Measurements from ENCODE around the gene TNIK. TPM values are rescaled to one million over a fixed set of nuclear protein-coding genes. Genes with fewer than 3 reads are reported as not detected.

Gene TNIK
- total and polyA plus RNA-seq, 2 of the 4 experiments (the other 2 are of a cell fraction), result 3.4 to 6.3 TPM

DNA sequence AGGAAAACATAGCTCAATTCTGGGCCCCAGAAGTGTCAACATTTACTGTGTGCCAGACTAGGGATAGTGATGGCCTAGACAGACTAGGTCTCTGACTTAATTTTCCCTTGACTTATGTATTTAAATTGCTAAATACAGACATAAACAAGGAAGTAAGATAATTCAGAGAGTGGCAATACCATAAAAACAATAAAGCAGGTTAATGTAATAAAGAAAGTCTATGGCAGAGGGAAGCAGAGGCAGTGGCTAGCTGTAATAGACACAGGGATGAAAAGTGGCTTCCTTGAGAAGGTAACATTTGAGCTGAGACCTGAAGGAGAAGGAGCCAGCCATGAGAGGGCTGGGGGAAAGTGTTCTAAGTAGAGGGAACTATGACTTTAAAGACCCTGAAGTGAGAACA is 95.7 kb downstream of the TNIK start:
- no peaks in the 10 kb centered on the region; a peak in 1 of 4 replicates for H3K79me1 ChIP-seq (ENCODE audit: low read depth in 1 of 2, low read length in 2 of 2)
- no peak overlapping the region for H4K5ac ChIP-seq (ENCODE audit: low read depth, low read length)
- no peak overlapping the region for H3K56ac ChIP-seq (ENCODE audit: extremely low read depth, insufficient read depth, low read length)
- no peak overlapping the region for H3K23ac ChIP-seq (ENCODE audit: low read depth, low read length)
- no peak overlapping the region for H2AK5ac ChIP-seq (ENCODE audit: low read depth, low read length)
- no peaks in the 10 kb centered on the region for H4K20me1 ChIP-seq (ENCODE audit: insufficient read depth, low read length)
- no peaks in the 10 kb centered on the region for H3K36me3 ChIP-seq (ENCODE audit: control insufficient read depth, insufficient read depth, low read length)
- intact Hi-C loops (cut with micrococcal nuclease) (no loop called here), dilution Hi-C loops (cut with HindIII; ENCODE audit: low sequenced_read_pairs, unreplicated experiment) (no loop called here), in situ Hi-C loops (cut with MboI; ENCODE audit: low sequenced_read_pairs) (no loop called here)
- no peak overlapping the region for H3K4me3 ChIP-seq (ENCODE audit: insufficient read depth, low read depth, low read length)
- ChIA-PET CTCF (interaction anchor here (1.2 kb wide), 1 partner anchor 8 kb away, joined by 3 read pairs; no protein-coding TSS in a partner anchor), POLR2A (ENCODE audit: unreplicated experiment) (no interaction called here)
- H3K27me3 ChIP-seq (ENCODE audit: control insufficient read depth, insufficient read depth, low read length), result no peaks in the 10 kb centered on the region
- no peaks in the 10 kb centered on the region for H3K9me3 ChIP-seq (ENCODE audit: control insufficient read depth, insufficient read depth, low read length)
- H3K27ac ChIP-seq (ENCODE audit: insufficient read depth, low read length), result no peak overlapping the region
- H3K18ac ChIP-seq (ENCODE audit: low read depth, low read length), result no peak overlapping the region
- H2BK20ac ChIP-seq (ENCODE audit: low read depth, low read length), result no peak overlapping the region
- no peak for TF ChIP-seq RFX5 (IDR thresholded peaks at IDR 0.05; ENCODE audit: low read depth, low read length)
- no peak for TF ChIP-seq SMC3 (IDR thresholded peaks at IDR 0.05; ENCODE audit: low read depth, low read length)
- TF ChIP-seq, protein P1, sequence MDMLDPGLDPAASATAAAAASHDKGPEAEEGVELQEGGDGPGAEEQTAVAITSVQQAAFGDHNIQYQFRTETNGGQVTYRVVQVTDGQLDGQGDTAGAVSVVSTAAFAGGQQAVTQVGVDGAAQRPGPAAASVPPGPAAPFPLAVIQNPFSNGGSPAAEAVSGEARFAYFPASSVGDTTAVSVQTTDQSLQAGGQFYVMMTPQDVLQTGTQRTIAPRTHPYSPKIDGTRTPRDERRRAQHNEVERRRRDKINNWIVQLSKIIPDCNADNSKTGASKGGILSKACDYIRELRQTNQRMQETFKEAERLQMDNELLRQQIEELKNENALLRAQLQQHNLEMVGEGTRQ (IDR thresholded peaks at IDR 0.05; ENCODE audit: low read depth, low read length), result no peak
- no peak for TF ChIP-seq MAFK (IDR thresholded peaks at IDR 0.05; ENCODE audit: low read depth, low read length)
- no peak for TF ChIP-seq RAD21 (IDR thresholded peaks at IDR 0.05; ENCODE audit: low read length)
- TF ChIP-seq FOS (IDR thresholded peaks at IDR 0.05; ENCODE audit: low read depth, low read length), result no peak
- no peak for TF ChIP-seq CHD1 (IDR thresholded peaks at IDR 0.05; ENCODE audit: low read depth, low read length)
- no peak for TF ChIP-seq NFE2L2 (IDR thresholded peaks at IDR 0.05; ENCODE audit: low read depth, low read length)
- TF ChIP-seq, protein P2, sequence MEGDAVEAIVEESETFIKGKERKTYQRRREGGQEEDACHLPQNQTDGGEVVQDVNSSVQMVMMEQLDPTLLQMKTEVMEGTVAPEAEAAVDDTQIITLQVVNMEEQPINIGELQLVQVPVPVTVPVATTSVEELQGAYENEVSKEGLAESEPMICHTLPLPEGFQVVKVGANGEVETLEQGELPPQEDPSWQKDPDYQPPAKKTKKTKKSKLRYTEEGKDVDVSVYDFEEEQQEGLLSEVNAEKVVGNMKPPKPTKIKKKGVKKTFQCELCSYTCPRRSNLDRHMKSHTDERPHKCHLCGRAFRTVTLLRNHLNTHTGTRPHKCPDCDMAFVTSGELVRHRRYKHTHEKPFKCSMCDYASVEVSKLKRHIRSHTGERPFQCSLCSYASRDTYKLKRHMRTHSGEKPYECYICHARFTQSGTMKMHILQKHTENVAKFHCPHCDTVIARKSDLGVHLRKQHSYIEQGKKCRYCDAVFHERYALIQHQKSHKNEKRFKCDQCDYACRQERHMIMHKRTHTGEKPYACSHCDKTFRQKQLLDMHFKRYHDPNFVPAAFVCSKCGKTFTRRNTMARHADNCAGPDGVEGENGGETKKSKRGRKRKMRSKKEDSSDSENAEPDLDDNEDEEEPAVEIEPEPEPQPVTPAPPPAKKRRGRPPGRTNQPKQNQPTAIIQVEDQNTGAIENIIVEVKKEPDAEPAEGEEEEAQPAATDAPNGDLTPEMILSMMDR (conservative IDR thresholded peaks at IDR 0.05; ENCODE audit: low read depth, low read length), result no peak
- no peak for TF ChIP-seq RCOR1 (IDR thresholded peaks at IDR 0.05; ENCODE audit: insufficient replicate concordance, low read length)
- TF ChIP-seq, protein P3, sequence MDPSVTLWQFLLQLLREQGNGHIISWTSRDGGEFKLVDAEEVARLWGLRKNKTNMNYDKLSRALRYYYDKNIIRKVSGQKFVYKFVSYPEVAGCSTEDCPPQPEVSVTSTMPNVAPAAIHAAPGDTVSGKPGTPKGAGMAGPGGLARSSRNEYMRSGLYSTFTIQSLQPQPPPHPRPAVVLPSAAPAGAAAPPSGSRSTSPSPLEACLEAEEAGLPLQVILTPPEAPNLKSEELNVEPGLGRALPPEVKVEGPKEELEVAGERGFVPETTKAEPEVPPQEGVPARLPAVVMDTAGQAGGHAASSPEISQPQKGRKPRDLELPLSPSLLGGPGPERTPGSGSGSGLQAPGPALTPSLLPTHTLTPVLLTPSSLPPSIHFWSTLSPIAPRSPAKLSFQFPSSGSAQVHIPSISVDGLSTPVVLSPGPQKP (IDR thresholded peaks at IDR 0.05; ENCODE audit: borderline replicate concordance, low read depth, low read length), result no peak
- no peak for TF ChIP-seq MAZ (IDR thresholded peaks at IDR 0.05; ENCODE audit: borderline replicate concordance, low read depth, low read length)
- TF ChIP-seq CEBPB (IDR thresholded peaks at IDR 0.05; ENCODE audit: low read depth, low read length), result no peak
- no peak for TF ChIP-seq BHLHE40 (IDR thresholded peaks at IDR 0.05; ENCODE audit: low read depth, low read length)
- no peak for TF ChIP-seq MXI1 (IDR thresholded peaks at IDR 0.05; ENCODE audit: borderline replicate concordance, low read depth, low read length)
- TF ChIP-seq POLR2A (IDR thresholded peaks at IDR 0.05; ENCODE audit: low read depth, low read length), result no peak
- ATAC-seq (ENCODE audit: low read depth) (no peak), DNase-seq (no peak)
- H3K9ac ChIP-seq (ENCODE audit: low read depth, low read length), result no peak overlapping the region
- H3K4me1 ChIP-seq (ENCODE audit: control insufficient read depth, insufficient read depth, low read length), result no peaks in the 10 kb centered on the region
- no peak overlapping the region for H2BK120ac ChIP-seq (ENCODE audit: low read depth, low read length)
- H2AK9ac ChIP-seq (replicated peaks; ENCODE audit: low read depth, low read length, poor library complexity), result no peak overlapping the region
- no peak overlapping the region for H4K8ac ChIP-seq (ENCODE audit: low read depth in 2 of 2, low read length in 2 of 2)
- H2AFZ ChIP-seq (replicated peaks; ENCODE audit: low read length, poor library complexity), result no peak overlapping the region
- no peak overlapping the region for H3K4ac ChIP-seq (ENCODE audit: low read depth, low read length)
- H3K14ac ChIP-seq (replicated peaks; ENCODE audit: low read depth, low read length), result no peak overlapping the region
- no TSS peak for BruUV-seq (replicated peaks)
- no peaks in the 10 kb centered on the region for H3K9me1 ChIP-seq (ENCODE audit: insufficient read depth, low read length)
- no peak overlapping the region for H2BK5ac ChIP-seq (ENCODE audit: low read depth, low read length, poor library complexity, severe bottlenecking)
- no peak overlapping the region for H3K4me2 ChIP-seq (ENCODE audit: low read depth, low read length)
- H2BK15ac ChIP-seq (ENCODE audit: low read depth, low read length), result no peak overlapping the region
- H4K91ac ChIP-seq (ENCODE audit: insufficient read depth, low read depth, low read length), result no peak overlapping the region

Measured in IMR-90 (cell line).